GM18517 (cell line): ENCODE results near the gene HLF.

Source experiments
- ATAC-seq: cut with Tn5 transposase; IDR thresholded peaks from one replicate; pipeline ENCODE4 v1.9.1; 2021; ENCODE audit warnings: mild to moderate bottlenecking, moderate library complexity; ENCODE audit not compliant: unreplicated experiment

Gene HLF

DNA sequence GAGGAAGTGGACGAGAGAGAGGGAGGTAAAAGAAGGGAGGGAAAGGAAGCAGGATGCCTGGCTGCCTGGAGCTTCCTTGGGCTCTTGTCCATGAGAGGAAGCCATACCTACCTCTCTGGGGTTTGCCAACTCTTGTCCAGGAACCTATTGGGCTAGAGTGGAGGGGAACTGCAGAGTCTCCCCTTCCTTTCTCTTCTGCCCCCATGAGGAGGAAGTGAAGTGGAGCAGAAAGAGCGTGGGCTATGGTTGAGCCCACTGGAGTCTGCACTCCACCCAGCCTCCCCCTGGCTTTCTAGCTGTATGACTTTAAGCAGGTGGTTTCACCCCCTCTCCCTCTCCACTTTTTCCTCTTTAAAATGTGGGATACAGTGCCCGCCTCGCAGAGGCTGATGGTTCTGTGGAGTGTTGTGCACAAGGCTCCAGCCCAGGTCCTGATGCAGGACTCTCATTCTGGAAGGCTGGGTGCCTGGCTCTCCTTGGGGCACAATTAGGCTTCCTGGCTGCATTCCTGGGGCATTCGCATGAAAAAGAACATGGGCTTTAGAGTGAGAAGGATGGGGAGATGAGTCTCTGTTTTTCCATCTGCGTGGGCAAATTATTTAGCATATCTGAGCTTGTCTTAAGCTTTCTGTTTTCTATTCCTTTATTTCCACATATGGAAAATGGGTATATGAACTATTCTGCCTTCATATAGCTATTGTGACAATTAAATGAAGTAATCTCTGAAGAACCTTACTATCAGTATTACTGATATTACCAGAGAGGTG, 40.7 kb downstream of the HLF start:
- ATAC-seq = no peak

DNA sequence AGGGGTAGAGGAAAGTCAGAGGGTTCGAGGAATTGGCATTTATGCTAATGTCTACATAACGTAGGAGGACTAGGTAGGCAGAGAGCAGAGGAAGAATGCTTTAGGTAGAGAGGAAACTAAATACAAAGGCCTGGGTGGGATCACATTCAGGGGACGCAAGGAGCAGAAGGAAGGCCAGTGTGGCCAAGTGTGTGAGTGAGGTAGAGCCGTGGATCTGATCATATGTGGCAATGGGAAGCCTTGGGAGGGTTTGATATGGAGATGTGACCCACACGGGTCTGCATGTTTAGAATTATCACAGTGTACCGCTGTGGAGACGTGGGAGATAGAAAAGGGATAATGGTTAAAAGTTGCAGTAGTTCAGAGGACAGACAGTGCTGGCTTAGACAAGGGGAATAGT, 43.1 kb downstream of the HLF start:
- no peak for ATAC-seq

DNA sequence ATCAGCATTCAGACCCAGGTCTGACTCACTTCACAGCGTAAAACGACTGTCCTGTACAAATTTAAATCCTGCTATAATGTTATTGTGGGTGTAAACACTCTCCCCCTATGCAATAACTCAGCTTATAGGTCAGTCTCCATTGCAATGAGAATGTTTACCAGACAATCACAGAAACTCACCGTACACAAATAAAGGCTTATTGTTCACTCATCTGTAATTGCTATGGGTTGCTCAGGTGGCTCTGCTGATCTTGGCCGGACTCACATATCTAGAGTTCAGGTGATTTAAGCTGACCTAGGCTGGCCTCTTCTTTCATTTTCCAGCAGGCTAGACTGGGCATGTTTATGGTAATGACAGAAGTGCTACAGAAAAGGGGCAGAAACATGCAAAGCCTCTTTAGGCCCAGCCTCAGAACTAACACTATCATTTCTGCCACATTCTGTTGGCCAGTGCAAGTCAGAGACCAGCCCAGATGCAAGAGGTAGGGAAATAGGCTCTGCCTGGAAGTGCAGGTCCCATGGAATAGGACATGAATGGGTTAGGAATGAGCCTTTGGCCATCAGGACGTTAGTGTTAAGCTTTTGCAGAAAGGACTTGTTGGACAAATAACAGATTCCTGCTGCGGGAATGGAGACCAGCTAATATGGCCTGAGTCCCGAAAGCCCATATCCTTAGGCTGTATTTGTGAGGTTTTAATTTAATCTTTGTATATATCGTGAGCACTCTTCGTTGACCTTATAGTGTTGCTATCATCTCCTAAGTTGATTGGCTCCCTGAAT, 44.0 kb downstream of the HLF start:
- ATAC-seq = no peak

DNA sequence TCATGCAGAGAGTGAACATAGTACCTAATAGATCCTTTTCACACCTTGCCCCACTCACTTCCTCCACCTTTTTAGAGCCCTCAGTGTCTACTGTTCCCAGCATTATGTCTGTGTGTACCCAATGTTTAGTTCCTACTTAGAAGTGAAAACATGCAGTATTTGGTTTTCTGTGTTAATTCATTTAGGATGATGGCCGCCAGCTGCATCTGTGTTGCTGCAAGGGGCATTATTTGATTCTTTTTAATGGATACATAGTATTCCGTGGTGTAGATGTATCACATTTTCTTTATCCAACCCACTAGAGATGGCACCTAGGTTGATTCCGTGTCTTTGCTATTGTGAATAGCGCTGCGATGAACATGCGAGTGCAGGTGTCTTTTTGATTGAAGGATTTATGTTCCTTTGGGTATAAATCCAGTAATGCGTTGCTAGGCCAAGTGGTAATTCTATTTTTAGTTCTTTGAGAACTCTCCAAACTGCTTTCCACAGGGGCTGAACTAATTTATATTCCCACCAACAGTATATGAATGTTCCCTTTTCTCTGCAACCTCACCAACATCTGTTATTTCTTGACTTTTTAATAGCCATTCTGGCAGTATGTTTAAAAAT, 47.1 kb downstream of the HLF start:
- ATAC-seq = no peak

DNA sequence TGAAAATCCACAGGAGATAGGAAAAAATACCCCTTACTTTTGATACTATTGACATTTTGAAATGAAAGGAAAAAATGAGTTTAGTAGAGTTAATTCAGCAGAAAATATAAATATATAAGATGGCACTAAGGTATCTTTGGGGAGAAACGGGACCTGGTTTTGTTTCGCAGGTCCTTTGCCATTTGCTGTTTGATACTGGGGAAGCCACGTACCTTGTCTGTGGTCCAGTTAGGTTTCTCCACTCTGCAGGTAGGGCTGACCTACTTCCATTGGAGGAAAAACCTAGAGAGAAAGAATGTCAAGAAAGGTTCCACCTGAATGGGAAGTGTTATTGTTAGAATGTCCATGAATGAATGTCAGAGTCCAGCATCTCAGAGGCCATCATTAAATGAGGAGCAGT, 48.1 kb downstream of the HLF start:
- no peak for ATAC-seq

DNA sequence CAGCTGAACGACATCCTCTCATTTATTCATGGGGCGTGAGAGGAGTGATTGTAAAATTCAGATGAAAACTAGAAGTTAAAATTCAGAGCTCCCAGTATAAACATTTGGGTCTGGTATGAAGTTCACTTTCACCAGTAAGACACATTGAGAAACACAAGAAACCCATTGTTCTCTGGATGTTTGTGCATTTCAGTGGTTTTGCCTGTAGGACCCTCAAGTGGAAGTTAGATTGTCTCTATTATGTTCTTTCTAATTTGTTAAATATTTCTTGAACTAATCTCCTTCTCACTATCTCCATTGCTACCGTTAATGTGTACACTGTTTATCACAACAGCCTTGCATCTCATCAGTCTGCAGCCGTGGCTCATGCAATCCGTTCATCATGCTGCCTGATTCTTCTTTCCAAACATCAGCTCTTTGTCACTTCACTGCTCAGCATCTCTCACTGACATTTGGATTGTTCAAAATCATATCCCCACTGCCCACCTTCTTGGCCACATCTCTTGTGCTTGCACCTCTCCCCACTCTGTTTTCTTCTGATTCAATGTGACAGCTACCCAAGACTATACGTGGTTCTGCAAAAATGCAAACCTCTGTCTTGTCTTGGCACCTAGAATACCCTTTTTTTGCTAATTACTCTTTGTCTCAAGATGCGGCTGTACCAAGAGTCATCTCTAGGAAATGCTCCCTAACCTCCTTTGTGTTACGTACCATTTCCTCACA, 49.5 kb downstream of the HLF start:
- no peak for ATAC-seq

DNA sequence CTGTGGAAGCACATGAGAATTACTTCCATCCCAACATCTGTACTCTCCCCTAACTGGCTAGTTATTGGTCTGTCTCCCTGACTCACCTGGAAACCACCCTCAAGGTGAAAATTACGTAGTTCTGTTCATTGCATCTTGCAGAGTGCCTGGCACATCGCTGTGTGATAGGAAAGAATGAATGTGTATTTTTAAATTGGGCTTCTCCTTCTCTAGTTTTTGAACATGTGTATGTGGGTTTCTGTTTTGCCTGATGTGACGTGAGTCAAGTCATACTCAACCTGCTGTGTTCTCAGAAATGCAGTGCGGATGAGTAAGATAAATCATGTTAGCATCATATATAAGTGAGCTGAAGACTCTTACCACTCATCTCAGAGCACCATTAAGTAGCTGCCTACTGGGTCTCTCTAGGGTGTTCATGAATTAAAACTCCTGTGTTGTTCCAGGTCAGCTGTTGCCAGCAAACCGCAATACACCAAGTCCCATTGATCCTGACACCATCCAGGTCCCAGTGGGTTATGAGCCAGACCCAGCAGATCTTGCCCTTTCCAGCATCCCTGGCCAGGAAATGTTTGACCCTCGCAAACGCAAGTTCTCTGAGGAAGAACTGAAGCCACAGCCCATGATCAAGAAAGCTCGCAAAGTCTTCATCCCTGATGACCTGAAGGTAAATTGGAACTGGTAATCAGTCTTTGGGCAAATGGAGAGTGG, 50.2 kb downstream of the HLF start:
- ATAC-seq = no peak

DNA sequence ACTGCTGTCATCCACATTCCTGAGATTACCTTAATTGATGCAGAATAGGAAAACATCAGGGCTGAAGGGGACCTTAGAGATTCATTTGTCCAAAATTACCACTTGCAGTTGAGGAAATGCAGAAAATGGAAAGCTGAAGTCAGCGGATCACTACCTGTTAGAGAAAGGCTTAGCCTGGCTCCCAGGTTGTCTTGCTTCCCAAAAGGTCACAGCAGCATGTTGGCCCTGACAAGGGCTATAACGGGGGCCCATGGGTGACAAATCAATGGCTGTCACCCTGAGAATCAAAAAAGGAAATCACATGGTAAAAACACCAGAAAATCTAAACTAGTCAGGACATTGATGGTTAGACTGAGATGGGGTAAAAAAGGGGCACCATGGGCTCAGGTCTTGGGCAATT, 51.7 kb downstream of the HLF start:
- ATAC-seq = no peak

DNA sequence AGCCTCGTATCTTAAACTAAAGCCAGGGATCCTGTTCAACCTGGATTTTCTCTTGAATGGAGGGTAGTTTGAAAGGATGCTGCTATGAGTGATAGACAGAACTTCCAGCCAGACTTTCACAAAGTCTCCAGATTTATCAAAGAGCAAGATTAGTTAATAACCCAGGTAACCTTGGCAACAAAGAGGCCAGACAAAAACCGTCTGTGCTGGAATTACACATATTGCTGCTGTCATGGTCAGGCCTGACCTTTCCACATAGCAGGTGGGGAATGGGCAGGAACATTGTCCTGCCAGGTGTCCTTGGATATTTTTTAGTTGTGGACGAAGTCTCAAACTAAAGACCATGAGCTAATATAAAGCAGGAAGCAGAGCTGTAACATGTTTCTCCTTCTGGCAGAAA, 52.5 kb downstream of the HLF start:
- ATAC-seq = no peak

DNA sequence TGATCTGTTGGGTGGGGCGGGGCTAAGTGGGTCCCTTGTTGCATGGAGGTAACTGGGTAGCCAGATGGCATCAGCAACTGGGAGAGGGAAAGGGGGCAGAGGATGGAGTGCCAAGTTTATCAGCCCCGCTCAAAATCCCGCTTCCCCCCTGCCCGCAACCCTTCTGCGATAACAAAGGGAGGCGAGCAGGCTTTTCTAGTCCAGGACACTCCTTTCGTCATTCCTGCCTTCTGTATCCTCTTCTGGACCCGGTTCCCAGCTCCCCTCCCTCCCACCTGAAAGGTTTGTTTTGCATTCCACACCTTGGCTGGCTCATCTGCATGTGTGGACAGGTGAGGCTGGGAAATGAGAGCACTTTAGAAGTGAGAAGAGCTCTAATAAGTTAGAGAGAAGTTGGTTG, 53.3 kb downstream of the HLF start:
- ATAC-seq = no peak

DNA sequence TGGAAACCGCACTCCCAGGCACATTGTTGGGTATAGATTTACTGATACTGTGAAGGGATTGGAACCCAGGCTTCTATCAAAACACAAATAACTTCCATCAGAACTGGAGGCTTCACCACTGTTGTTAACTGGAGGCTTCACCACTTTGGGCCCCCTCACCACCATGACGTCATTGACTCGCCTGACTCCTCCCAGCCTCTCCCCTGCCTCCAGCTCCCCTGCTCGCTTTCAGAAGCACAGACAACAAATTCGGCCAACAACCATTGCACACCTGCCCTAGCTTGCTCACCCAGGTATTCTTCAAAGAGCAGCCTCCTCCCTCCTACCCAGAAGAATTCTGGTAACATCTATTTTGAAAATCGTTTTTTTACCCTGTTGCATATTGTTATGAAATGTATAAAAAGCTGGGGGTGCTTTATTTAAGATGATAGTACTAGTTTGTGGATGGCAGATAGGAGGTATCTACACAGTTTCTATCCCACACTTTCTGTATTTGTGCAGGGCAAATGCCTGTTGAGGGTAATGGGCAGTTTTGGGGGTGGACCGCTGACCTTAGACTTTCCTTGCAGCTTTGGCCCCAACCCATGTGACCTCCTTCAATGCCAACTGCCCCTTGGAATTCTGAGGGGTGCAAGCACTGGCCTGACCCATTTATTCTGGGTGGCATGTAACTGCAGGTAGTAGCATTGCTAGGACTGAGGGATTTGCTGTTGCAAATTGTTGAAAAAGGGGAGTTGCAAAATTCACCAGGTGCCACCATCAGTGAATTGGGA, 54.1 kb downstream of the HLF start:
- ATAC-seq = no peak

DNA sequence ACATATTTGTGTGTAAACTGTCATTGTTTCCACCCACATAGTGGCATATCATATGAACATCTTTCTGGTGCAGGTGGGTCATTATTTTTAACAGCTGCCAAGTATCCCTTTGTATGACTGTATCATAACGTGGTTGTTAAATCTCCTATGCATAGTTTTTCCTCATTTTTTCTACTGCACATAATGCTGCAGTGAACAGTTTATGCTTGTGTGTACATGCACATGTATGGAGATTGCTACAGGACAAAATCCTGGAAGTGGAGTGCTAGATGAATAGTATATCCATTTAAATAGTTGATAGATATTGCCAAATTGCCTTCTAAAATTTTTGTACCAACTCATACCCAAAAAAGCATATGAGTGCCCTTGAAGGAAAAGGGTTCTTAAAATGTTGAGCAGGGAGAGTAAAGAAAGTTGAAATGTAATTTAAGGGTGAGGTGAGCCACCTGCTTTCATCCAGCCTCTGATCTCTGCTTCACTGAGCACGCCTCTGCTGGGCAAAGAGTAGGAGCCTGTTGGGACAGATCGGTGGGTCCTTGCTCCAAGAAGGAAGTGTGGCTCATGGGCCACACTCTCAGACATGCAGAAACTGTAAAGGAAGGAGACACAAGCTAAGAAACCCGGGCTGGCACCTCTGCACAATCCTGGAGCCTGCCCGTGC, 55.3 kb downstream of the HLF start:
- ATAC-seq = no peak

DNA sequence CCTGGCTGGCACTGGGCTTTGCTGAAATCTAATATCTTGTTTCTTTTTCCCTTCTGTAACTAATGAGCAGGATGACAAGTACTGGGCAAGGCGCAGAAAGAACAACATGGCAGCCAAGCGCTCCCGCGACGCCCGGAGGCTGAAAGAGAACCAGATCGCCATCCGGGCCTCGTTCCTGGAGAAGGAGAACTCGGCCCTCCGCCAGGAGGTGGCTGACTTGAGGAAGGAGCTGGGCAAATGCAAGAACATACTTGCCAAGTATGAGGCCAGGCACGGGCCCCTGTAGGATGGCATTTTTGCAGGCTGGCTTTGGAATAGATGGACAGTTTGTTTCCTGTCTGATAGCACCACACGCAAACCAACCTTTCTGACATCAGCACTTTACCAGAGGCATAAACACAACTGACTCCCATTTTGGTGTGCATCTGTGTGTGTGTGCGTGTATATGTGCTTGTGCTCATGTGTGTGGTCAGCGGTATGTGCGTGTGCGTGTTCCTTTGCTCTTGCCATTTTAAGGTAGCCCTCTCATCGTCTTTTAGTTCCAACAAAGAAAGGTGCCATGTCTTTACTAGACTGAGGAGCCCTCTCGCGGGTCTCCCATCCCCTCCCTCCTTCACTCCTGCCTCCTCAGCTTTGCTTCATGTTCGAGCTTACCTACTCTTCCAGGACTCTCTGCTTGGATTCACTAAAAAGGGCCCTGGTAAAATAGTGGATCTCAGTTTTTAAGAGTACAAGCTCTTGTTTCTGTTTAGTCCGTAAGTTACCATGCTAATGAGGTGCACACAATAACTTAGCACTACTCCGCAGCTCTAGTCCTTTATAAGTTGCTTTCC, 56.0 kb downstream of the HLF start:
- ATAC-seq = no peak

DNA sequence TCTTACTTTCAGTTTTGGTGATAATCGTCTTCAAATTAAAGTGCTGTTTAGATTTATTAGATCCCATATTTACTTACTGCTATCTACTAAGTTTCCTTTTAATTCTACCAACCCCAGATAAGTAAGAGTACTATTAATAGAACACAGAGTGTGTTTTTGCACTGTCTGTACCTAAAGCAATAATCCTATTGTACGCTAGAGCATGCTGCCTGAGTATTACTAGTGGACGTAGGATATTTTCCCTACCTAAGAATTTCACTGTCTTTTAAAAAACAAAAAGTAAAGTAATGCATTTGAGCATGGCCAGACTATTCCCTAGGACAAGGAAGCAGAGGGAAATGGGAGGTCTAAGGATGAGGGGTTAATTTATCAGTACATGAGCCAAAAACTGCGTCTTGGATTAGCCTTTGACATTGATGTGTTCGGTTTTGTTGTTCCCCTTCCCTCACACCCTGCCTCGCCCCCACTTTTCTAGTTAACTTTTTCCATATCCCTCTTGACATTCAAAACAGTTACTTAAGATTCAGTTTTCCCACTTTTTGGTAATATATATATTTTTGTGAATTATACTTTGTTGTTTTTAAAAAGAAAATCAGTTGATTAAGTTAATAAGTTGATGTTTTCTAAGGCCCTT, 56.8 kb downstream of the HLF start:
- no peak for ATAC-seq

DNA sequence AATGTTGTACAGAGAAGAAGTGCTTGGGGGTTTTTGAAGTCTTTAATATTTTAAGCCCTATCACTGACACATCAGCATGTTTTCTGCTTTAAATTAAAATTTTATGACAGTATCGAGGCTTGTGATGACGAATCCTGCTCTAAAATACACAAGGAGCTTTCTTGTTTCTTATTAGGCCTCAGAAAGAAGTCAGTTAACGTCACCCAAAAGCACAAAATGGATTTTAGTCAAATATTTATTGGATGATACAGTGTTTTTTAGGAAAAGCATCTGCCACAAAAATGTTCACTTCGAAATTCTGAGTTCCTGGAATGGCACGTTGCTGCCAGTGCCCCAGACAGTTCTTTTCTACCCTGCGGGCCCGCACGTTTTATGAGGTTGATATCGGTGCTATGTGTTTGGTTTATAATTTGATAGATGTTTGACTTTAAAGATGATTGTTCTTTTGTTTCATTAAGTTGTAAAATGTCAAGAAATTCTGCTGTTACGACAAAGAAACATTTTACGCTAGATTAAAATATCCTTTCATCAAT, 57.8 kb downstream of the HLF start:
- ATAC-seq = no peak

DNA sequence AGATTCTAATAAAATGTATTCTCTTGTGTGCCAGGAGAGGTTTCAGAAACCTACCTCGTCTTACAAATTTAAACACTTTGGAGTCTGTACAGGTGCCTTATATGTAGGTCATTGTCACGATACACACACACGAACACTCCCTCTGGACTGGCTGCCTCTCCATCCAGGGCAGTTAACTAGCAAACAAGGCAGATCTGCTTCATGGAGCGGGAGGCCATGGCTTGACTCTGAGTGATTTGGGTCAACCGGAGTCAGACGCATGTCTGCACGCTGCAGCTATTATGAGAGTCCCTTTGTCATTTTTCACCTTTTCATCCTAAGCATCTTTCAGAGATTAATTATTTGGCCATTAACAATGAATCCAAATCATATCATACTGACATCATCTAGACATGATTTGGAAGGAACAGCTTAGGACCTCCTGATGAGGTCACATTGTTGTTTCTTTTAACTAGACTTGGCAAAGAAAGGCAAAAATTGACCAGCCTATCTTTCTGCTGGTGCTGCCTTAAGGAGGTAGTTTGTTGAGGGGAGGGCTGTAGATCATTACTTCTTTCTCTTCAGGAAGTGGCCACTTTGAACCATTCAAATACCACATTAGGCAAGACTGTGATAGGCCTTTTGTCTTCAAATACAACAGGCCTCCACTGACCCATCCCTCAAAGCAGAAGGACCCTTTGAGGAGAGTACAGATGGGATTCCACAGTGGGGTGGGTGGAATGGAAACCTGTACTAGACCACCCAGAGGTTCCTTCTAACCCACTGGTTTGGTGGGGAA, 58.9 kb downstream of the HLF start:
- ATAC-seq = no peak

DNA sequence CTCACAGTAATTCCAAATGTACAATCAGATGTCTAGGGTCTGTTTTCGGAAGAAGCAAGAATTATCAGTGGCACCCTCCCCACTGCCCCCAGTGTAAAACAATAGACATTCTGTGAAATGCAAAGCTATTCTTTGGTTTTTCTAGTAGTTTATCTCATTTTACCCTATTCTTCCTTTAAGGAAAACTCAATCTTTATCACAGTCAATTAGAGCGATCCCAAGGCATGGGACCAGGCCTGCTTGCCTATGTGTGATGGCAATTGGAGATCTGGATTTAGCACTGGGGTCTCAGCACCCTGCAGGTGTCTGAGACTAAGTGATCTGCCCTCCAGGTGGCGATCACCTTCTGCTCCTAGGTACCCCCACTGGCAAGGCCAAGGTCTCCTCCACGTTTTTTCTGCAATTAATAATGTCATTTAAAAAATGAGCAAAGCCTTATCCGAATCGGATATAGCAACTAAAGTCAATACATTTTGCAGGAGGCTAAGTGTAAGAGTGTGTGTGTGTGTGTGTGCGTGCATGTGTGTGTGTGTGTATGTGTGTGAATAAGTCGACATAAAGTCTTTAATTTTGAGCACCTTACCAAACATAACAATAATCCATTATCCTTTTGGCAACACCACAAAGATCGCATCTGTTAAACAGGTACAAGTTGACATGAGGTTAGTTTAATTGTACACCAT, 59.7 kb downstream of the HLF start:
- no peak for ATAC-seq
